ENCODE measurements around the gene BMPER.

DNA sequence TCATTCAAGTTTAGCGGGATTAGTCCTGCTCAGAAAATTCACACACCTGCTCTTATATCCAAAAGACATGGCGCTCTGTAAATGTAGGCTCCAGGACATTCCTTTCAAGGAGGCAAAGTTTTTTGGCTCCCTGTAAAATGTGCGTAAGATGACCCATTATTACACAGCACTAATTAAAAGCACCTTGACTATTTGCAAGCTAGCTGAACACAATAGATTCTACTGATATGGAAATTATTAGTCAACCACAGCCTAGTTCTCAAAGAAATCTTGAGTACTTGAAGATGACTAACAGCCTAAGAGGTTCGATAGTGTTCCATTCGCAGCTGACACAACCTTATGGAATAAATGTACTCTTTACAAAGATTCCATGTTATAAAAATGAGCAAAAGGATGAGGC is 175.2 kb downstream of the BMPER start:
- TF ChIP-seq, protein P1, sequence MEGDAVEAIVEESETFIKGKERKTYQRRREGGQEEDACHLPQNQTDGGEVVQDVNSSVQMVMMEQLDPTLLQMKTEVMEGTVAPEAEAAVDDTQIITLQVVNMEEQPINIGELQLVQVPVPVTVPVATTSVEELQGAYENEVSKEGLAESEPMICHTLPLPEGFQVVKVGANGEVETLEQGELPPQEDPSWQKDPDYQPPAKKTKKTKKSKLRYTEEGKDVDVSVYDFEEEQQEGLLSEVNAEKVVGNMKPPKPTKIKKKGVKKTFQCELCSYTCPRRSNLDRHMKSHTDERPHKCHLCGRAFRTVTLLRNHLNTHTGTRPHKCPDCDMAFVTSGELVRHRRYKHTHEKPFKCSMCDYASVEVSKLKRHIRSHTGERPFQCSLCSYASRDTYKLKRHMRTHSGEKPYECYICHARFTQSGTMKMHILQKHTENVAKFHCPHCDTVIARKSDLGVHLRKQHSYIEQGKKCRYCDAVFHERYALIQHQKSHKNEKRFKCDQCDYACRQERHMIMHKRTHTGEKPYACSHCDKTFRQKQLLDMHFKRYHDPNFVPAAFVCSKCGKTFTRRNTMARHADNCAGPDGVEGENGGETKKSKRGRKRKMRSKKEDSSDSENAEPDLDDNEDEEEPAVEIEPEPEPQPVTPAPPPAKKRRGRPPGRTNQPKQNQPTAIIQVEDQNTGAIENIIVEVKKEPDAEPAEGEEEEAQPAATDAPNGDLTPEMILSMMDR (IDR thresholded peaks at IDR 0.05), result no peak
- TF ChIP-seq POLR2A (IDR thresholded peaks at IDR 0.05), result no peak

Measured in lower leg skin (tissue), 3 donors.